Suprapubic skin (tissue), 4 donors: ENCODE measurements around the gene NAXD.

Experiments
- EP300 ChIP-seq: sonication (generic); formaldehyde crosslinking; IDR thresholded peaks from one replicate; pipeline ENCODE4 v1.6.1; 2017; ENCODE audit warnings: antibody characterized with exemption
- POLR2A ChIP-seq, 2 donors: fragments of 450-650 bp; IDR thresholded peaks; one replicate each; pipeline ENCODE4 v1.6.1; 2017; ENCODE audit warnings: antibody characterized with exemption in 2 of 2, mild to moderate bottlenecking in 2 of 2, moderate library complexity in 2 of 2
- POLR2AphosphoS5 ChIP-seq, 3 donors: sonication (generic); formaldehyde crosslinking; IDR thresholded peaks; one replicate each; pipeline ENCODE4 v1.6.1; 2017; ENCODE audit warnings: antibody characterized with exemption in 3 of 3
- TF ChIP-seq, protein P1 (sequence below), 2 donors: fragments of 200-600 bp in 1 of 2; fragments of 450-650 bp in 1 of 2; sonication (generic) in 1 of 2; IDR thresholded peaks; one replicate each; pipeline ENCODE4 v1.5.1; 2016 to 2019; ENCODE audit warnings: antibody characterized with exemption in 2 of 2, mild to moderate bottlenecking in 1 of 2, moderate library complexity in 1 of 2

- TF ChIP-seq, protein P1, sequence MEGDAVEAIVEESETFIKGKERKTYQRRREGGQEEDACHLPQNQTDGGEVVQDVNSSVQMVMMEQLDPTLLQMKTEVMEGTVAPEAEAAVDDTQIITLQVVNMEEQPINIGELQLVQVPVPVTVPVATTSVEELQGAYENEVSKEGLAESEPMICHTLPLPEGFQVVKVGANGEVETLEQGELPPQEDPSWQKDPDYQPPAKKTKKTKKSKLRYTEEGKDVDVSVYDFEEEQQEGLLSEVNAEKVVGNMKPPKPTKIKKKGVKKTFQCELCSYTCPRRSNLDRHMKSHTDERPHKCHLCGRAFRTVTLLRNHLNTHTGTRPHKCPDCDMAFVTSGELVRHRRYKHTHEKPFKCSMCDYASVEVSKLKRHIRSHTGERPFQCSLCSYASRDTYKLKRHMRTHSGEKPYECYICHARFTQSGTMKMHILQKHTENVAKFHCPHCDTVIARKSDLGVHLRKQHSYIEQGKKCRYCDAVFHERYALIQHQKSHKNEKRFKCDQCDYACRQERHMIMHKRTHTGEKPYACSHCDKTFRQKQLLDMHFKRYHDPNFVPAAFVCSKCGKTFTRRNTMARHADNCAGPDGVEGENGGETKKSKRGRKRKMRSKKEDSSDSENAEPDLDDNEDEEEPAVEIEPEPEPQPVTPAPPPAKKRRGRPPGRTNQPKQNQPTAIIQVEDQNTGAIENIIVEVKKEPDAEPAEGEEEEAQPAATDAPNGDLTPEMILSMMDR (IDR thresholded peaks at IDR 0.05) = no peak
- TF ChIP-seq EP300 = no peak
- no peak for TF ChIP-seq POLR2A (IDR thresholded peaks at IDR 0.05)
- no peak for TF ChIP-seq POLR2AphosphoS5 (IDR thresholded peaks at IDR 0.05)
Observed at GRCh38 chr13:110684388-110685056, 69.2 kb downstream of the NAXD start.
